Fibroblast of skin of left quadriceps (primary cell): ENCODE results near the gene NUMA1.

Experiments used
- DNase-seq, 2 experiments: peaks; one replicate each; pipeline ENCODE4 v3.0.0-alpha.2; 2013; ENCODE audit warnings: low read depth in 2 of 2

NUMA1 gene

DNA sequence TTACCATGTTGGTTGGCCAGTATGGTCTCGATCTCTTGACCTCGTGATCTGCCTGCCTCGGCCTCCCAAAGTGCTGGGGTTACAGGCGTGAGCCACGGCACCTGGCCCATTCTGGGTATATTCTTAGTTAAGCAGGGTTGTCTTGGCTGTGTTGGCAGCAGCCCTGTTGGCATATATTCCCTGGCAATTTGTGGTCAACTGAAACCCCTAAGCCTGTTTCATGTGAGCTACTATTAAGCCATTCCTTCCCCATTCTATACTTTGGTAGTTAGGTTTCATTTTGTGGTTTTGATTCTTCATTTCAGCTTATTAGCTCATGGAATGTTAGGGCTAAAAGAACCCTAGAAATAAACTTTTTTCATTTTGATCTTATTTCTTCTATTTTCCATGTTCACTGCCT, 103.8 kb downstream of the NUMA1 start:
- DNase-seq = no peak

DNA sequence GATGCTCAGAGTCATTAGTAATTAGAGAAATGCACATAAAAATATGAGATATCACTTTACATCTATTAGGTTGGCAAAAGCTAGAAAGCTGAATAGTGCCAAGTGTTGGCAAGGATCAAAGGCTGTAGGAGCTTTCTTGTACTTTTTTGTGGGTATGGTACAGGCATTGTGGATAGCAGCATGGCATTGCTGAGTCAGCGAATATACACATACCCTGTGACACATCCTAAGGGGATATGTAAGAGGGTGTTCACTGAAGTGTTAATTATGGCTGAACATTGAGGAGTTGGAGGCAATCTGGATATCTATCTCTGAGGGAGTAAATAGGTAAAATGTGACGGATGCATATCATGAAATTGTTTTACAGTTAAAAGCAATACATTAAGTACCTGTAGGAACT, 108.7 kb downstream of the NUMA1 start:
- DNase-seq = no peak

DNA sequence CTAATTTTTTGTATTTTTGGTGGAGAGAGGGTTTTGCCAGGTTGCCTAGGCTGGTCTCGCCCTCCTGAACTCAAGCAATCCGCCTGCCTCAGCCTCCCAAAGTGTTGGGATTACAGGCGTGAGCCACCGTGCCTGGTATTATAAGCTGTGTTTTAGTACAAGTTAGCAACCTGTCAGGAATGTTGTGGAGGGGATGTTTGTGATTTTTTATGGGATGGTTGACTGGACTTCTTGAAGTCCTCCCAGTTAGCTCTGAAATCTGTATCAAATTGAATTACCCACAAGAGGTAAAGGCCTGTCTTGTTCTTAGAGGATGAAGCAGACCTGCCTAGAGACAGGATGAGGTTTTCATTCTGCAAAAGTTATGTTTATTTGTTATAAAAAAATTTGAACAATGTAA, 115.7 kb downstream of the NUMA1 start:
- DNase-seq = no peak

DNA sequence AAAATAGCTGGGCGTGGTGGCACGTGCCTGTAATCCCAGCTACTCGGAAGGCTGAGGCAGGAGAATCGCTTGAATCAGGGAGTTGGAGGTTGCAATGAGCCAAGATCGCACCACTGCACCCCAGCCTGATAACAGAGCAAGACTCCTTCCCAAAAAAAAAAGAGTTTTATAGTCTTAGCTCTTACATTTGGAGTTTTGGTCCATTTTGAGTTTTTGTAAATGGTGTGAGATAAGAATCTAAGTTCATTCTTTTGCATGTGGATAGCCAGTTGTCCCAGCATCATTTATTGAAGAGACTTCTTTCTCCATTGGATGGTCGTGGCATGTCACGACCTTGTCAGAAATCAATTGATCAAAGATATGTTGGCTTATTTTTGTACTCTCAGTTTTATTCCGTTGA, 116.9 kb downstream of the NUMA1 start:
- DNase-seq = no peak

DNA sequence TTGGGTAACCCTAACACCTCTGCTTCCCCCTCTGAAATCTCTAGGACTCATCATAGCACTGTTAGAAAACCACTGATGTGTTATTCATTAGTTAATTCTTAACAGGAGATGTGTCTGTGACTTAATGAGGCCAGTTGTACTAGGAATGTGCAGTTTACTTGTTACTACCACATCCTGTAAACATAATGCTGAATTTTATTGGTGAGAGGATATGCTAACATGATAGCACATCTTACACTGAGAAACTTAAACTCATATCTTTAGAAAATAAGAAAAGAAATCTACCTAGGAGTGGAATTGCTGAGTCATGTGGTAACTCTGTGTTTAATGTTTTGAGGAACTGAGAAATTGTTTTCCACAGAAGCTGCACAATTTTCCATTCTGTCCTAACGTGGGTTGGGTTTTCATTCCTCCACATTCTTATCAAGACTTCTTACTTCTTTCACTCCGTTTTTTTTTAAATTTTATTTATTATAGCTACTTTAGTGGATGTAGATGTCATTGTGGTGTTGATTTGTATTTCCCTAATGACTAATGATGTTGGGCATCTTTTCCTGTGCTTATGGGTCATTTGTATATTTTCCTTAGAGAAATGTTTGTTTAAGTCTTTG, 117.8 kb downstream of the NUMA1 start:
- no peak for DNase-seq

DNA sequence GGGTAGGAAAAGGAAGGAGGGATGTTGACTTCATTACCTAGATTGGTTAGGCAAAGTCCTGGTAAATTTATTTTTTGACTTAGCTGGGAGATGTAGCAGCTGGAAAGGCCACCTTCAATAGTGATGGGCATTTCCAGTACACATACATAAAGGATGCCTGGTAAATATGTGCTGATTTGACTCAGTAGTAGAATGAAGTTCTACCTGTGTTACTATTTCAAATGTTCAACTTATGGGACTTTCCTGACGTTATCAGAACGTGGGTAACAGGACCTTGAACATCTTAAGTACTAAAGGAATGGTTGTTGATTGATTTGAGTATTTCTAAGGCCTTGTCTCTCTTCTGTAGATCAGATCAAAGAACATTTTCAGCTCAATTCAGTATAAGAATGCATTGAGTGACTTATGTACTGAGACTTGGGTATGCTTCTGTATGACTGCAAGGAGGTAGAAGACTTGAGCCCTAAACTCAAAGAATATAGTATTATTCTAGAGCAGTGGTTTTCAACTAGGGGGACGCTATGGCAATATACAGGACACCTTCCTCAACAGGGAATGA, 124.4 kb downstream of the NUMA1 start:
- DNase-seq = no peak
